Karpas-422 (cell line): Measurements from ENCODE around the gene RNF17. TPM values are rescaled to one million over a fixed set of nuclear protein-coding genes. Genes with fewer than 3 reads are reported as not detected.
A peak's percentile ranks its signal among the peaks of the same experiment; 100 is the strongest.
"Not testable (repeated sequence)": the region's sequence is repeated elsewhere in the genome, so short reads cannot be mapped to it uniquely, and the experiment has no call there.

Experiments used
- DNase-seq: peaks from one replicate; pipeline ENCODE4 v3.0.0-alpha.2; 2015
- H2AFZ ChIP-seq: fragments of 200-600 bp; sonication (generic); 2 replicates; pipeline ENCODE4 v1.6.1; 2014; ENCODE audit warnings: antibody characterized with exemption, low read length, mixed read lengths
- H3K27ac ChIP-seq: fragments of 200-600 bp; sonication (generic); 2 replicates; pipeline ENCODE4 v1.5.1; 2014; ENCODE audit warnings: mild to moderate bottlenecking, low read length, moderate library complexity
- H3K27me3 ChIP-seq: fragments of 200-600 bp; sonication (generic); 2 replicates; pipeline ENCODE4 v1.6.1; 2014; ENCODE audit warnings: low read length, mixed read lengths
- H3K36me3 ChIP-seq: fragments of 200-600 bp; sonication (generic); 2 replicates; pipeline ENCODE4 v1.6.1; 2014; ENCODE audit warnings: low read length, mixed read lengths; ENCODE audit not compliant: insufficient read depth
- H3K4me1 ChIP-seq: fragments of 200-600 bp; sonication (generic); 2 replicates; pipeline ENCODE4 v1.6.1; 2014; ENCODE audit warnings: mild to moderate bottlenecking, low read length, mixed read lengths
- H3K4me2 ChIP-seq: fragments of 200-600 bp; sonication (generic); 2 replicates; pipeline ENCODE4 v1.6.1; 2014; ENCODE audit warnings: low read length, low read depth, mild to moderate bottlenecking; ENCODE audit not compliant: poor library complexity, severe bottlenecking
- H3K4me3 ChIP-seq: fragments of 200-600 bp; sonication (generic); 2 replicates; pipeline ENCODE4 v1.5.1; 2014; ENCODE audit warnings: mild to moderate bottlenecking, antibody characterized with exemption, low read length, mixed read lengths
- H3K79me2 ChIP-seq: fragments of 200-600 bp; sonication (generic); 2 replicates; pipeline ENCODE4 v1.6.1; 2014; ENCODE audit warnings: mild to moderate bottlenecking, low read length, mixed read lengths
- H3K9ac ChIP-seq: fragments of 200-600 bp; sonication (generic); 2 replicates; pipeline ENCODE4 v1.6.0; 2014; ENCODE audit warnings: low read length
- H3K9me2 ChIP-seq: fragments of 200-600 bp; sonication (generic), shearing (Covaris generic); replicated peaks from 2 replicates; pipeline ENCODE4 v1.6.0; 2014; ENCODE audit warnings: mild to moderate bottlenecking, low read length, moderate library complexity; ENCODE audit not compliant: insufficient read depth
- H3K9me3 ChIP-seq: fragments of 300-700, 200-600 bp; sonication (generic); 2 replicates; pipeline ENCODE4 v1.6.1; 2014; ENCODE audit warnings: low read length, mixed read lengths
- H4K20me1 ChIP-seq: fragments of 200-600 bp; sonication (generic); 2 replicates; pipeline ENCODE4 v1.6.1; 2014; ENCODE audit warnings: mild to moderate bottlenecking, antibody characterized with exemption, low read length, low read depth; ENCODE audit not compliant: insufficient read depth
- total RNA-seq: library from RNA; depleted of rRNA; stranded (reverse); fragments of >200 nt; shearing (Covaris generic); gene quantifications from 2 replicates; pipeline ENCODE4 v1.2.3, GENCODE V29; 2014; ENCODE audit warnings: low replicate concordance

Gene RNF17
- total RNA-seq, 1 experiment from 2014 or later = not detected

- H3K4me3 ChIP-seq = no peak overlapping the region
- no peak overlapping the region for H3K9ac ChIP-seq
- no peaks in the 10 kb centered on the region for H3K27me3 ChIP-seq
- H2AFZ ChIP-seq = no peak overlapping the region
- no peaks in the 10 kb centered on the region for H3K9me2 ChIP-seq
- no peak overlapping the region for H3K4me2 ChIP-seq
- no peak for DNase-seq
- H3K36me3 ChIP-seq = no peaks in the 10 kb centered on the region
- H3K4me1 ChIP-seq = no peaks in the 10 kb centered on the region
- no peak overlapping the region for H3K27ac ChIP-seq
- no peaks in the 10 kb centered on the region for H3K9me3 ChIP-seq
- H4K20me1 ChIP-seq = no peaks in the 10 kb centered on the region
- no peaks in the 10 kb centered on the region for H3K79me2 ChIP-seq
These were observed 39.3 kb upstream of the RNF17 start for GRCh38 chr13:24724714-24725113.

GRCh38 chr13:24725379-24725778, 38.6 kb upstream of the RNF17 start:
- Histone ChIP-seq H3K79me2 (no peaks in the 10 kb centered on the region), H3K27me3 (no peaks in the 10 kb centered on the region), H3K9me3 (no peaks in the 10 kb centered on the region), H3K4me3 (no peak overlapping the region), H3K9me2 (no peaks in the 10 kb centered on the region), H4K20me1 (no peaks in the 10 kb centered on the region), H3K27ac (no peak overlapping the region), H3K9ac (no peak overlapping the region), H3K4me1 (peaks cover under 1% of the 10 kb centered on the region), H2AFZ (no peak overlapping the region), H3K36me3 (no peaks in the 10 kb centered on the region), H3K4me2 (no peak overlapping the region)
- no peak for DNase-seq

- no peak overlapping the region for H3K27ac ChIP-seq
- no peaks in the 10 kb centered on the region for H3K79me2 ChIP-seq
- peaks cover 9% of the 10 kb centered on the region for H3K4me1 ChIP-seq
- H3K9me2 ChIP-seq = no peaks in the 10 kb centered on the region
- no peak overlapping the region for H3K4me3 ChIP-seq
- H3K27me3 ChIP-seq = no peaks in the 10 kb centered on the region
- no peak overlapping the region for H3K4me2 ChIP-seq
- H2AFZ ChIP-seq = no peak overlapping the region
- no peaks in the 10 kb centered on the region for H3K36me3 ChIP-seq
- peak; percentile 92 for DNase-seq
- no peaks in the 10 kb centered on the region for H4K20me1 ChIP-seq
- H3K9me3 ChIP-seq = no peaks in the 10 kb centered on the region
- H3K9ac ChIP-seq = no peak overlapping the region
These were observed 36.0 kb upstream of the RNF17 start for GRCh38 chr13:24727731-24728601.

DNA sequence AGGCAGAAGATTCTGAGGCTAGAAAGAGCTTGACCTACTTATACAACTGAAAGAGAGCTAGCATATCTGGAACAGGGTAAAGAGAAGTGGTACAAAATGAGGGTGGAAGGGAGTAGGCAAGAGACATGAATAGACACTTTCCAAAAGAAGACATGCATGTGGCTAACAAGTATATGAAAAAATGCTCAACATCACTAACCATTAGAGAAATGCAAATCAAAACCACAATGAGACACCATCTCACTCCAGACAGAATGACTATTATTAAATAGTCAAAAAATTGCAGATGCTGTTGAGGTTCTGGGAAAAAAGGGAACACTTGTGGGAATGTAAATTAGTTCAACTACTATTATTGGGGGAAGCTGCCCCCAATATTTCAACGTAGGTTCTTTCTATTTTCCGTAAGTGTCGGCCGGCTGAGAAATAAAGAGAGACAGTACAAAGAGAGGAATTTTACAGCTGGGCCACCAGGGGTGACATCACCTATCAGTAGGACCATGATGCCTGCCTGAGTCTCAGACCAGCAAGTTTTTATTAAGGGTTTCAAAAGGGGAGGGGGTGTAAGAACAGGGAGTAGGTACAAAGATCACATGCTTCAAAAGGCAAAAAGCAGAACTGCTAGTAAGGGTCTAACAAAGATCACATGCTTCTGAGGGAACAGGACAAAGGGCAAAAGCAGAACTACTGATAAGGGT, 32.9 kb upstream of the RNF17 start:
- H3K36me3 ChIP-seq, H2AFZ ChIP-seq, H4K20me1 ChIP-seq, H3K4me3 ChIP-seq, H3K9me2 ChIP-seq, H3K9ac ChIP-seq, H3K27me3 ChIP-seq, H3K4me1 ChIP-seq, H3K9me3 ChIP-seq, DNase-seq, H3K27ac ChIP-seq, H3K79me2 ChIP-seq: not testable (repeated sequence)
- peak overlapping the region; percentile 20 for H3K4me2 ChIP-seq

DNA sequence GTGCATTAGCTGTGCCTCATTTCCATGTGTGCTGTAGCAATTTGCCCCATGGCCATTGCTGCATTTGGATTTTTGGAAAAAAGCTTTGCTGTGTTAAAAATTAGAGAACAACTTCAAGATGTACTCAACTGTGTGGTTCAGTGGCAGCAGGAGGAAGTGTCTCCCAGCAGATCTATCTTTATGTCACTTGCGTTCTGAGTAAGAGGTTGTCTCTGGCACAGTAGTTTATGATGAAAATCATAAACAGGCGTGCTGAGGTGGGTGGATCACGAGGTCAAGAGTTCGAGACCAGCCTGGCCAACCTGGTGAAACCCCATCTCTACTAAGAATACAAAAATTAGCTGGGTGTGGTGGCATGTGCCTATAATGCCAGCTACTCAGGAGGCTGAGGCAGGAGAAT, 29.0 kb upstream of the RNF17 start:
- peaks cover 9% of the 10 kb centered on the region for H3K4me1 ChIP-seq
- no peaks in the 10 kb centered on the region for H3K9me2 ChIP-seq
- H4K20me1 ChIP-seq = no peaks in the 10 kb centered on the region
- no peaks in the 10 kb centered on the region for H3K27me3 ChIP-seq
- H3K79me2 ChIP-seq = no peaks in the 10 kb centered on the region
- H3K9me3 ChIP-seq = no peaks in the 10 kb centered on the region
- no peak overlapping the region for H3K4me3 ChIP-seq
- no peak overlapping the region for H3K9ac ChIP-seq
- DNase-seq = no peak
- no peaks in the 10 kb centered on the region for H3K36me3 ChIP-seq
- no peak overlapping the region for H2AFZ ChIP-seq
- H3K27ac ChIP-seq = no peak overlapping the region
- no peak overlapping the region for H3K4me2 ChIP-seq

GRCh38 chr13:24737042-24737441, 26.9 kb upstream of the RNF17 start:
- Histone ChIP-seq H2AFZ (no peak overlapping the region), H4K20me1 (no peaks in the 10 kb centered on the region), H3K36me3 (no peaks in the 10 kb centered on the region), H3K9ac (no peak overlapping the region), H3K4me1 (no peaks in the 10 kb centered on the region), H3K4me2 (no peak overlapping the region), H3K9me3 (no peaks in the 10 kb centered on the region), H3K27me3 (no peaks in the 10 kb centered on the region), H3K9me2 (no peaks in the 10 kb centered on the region), H3K79me2 (no peaks in the 10 kb centered on the region), H3K27ac (no peak overlapping the region), H3K4me3 (no peak overlapping the region)
- no peak for DNase-seq

- no peaks in the 10 kb centered on the region for H4K20me1 ChIP-seq
- no peak overlapping the region for H3K4me3 ChIP-seq
- H3K4me2 ChIP-seq = no peak overlapping the region
- no peak overlapping the region for H2AFZ ChIP-seq
- no peaks in the 10 kb centered on the region for H3K9me3 ChIP-seq
- H3K27ac ChIP-seq = no peak overlapping the region
- DNase-seq = no peak
- H3K27me3 ChIP-seq = no peaks in the 10 kb centered on the region
- H3K9ac ChIP-seq = no peak overlapping the region
- H3K79me2 ChIP-seq = no peaks in the 10 kb centered on the region
- no peaks in the 10 kb centered on the region for H3K36me3 ChIP-seq
- no peaks in the 10 kb centered on the region for H3K4me1 ChIP-seq
- no peaks in the 10 kb centered on the region for H3K9me2 ChIP-seq
These were observed 25.6 kb upstream of the RNF17 start for GRCh38 chr13:24738366-24738847.

GRCh38 chr13:24740014-24740890, 23.7 kb upstream of the RNF17 start:
- no peaks in the 10 kb centered on the region for H3K36me3 ChIP-seq
- H3K4me1 ChIP-seq = no peaks in the 10 kb centered on the region
- H3K27me3 ChIP-seq = no peaks in the 10 kb centered on the region
- no peak overlapping the region for H3K4me2 ChIP-seq
- H3K4me3 ChIP-seq = no peak overlapping the region
- no peaks in the 10 kb centered on the region for H3K79me2 ChIP-seq
- no peaks in the 10 kb centered on the region for H3K9me2 ChIP-seq
- H3K9ac ChIP-seq = no peak overlapping the region
- H4K20me1 ChIP-seq = no peaks in the 10 kb centered on the region
- H3K27ac ChIP-seq = no peak overlapping the region
- no peaks in the 10 kb centered on the region for H3K9me3 ChIP-seq
- no peak for DNase-seq
- H2AFZ ChIP-seq = no peak overlapping the region
